Gastrocnemius medialis (tissue), 4 donors: ENCODE results near the gene COL5A2. TPM values are rescaled to one million over a fixed set of nuclear protein-coding genes. Genes with fewer than 3 reads are reported as not detected.
A peak's percentile ranks its signal among the peaks of the same experiment; 100 is the strongest.

Experiments used
- ATAC-seq, 2 donors: fragments of 150-250 bp; one replicate each; pipeline ENCODE4 v1.9.1; 2016
- DNase-seq, 2 donors: peaks; one replicate each; pipeline ENCODE4 v3.0.0-alpha.2; 2019
- H3K27ac ChIP-seq, 4 donors: fragments of 200-600 bp; sonication (generic); 1 replicate in 1 of 4; 2 replicates in 3 of 4; pipeline ENCODE4 v1.5.1; 2016 to 2018; ENCODE audit warnings: mild to moderate bottlenecking in 2 of 4, moderate library complexity in 1 of 4
- H3K27me3 ChIP-seq, 3 donors: fragments of 200-600 bp; sonication (generic) in 2 of 3; 1 replicate in 1 of 3; 2 replicates in 2 of 3; pipeline versions ENCODE4 v1.5.1 to v1.6.0; 2016 to 2019; ENCODE audit warnings: mild to moderate bottlenecking in 1 of 3, moderate library complexity in 1 of 3
- H3K36me3 ChIP-seq, 2 donors: fragments of 200-600 bp; sonication (generic) in 1 of 2; one replicate each; pipeline ENCODE4 v1.5.1; 2017 to 2018
- H3K4me1 ChIP-seq, 2 donors: fragments of 200-600 bp; sonication (generic) in 1 of 2; one replicate each; pipeline ENCODE4 v1.5.1; 2016 to 2017; ENCODE audit warnings: mild to moderate bottlenecking in 2 of 2
- H3K4me3 ChIP-seq, 4 donors: fragments of 200-600 bp; sonication (generic) in 3 of 4; 1 replicate in 1 of 4; 2 replicates in 3 of 4; pipeline ENCODE4 v1.5.1; 2016 to 2019; ENCODE audit warnings: mild to moderate bottlenecking in 2 of 4
- H3K9me3 ChIP-seq, 3 donors: fragments of 200-600 bp; sonication (generic) in 2 of 3; 1 replicate in 1 of 3; 2 replicates in 2 of 3; pipeline ENCODE4 v1.5.1; 2016 to 2019
- POLR2A ChIP-seq, 2 donors: fragments of 450-650 bp; IDR thresholded peaks; one replicate each; pipeline ENCODE4 v1.6.1; 2017; ENCODE audit warnings: antibody characterized with exemption in 2 of 2, mild to moderate bottlenecking in 2 of 2, moderate library complexity in 2 of 2
- in situ Hi-C, 4 donors: fragments of 200-750 bp; cut with MboI; loops; one replicate each; pipeline versions ENCODE4 v1.15.0 to v1.8.0; 2017; ENCODE audit warnings: low sequenced_read_pairs in 4 of 4
- intact Hi-C: fragments of 100-400 bp; cut with DNase I; formaldehyde crosslinking; loops from one replicate; pipeline ENCODE4 v1.15.1; 2023; ENCODE audit warnings: low total_unique reads
- total RNA-seq, 4 donors: library from RNA; depleted of rRNA; stranded (reverse); fragments of >200 nt; gene quantifications; one replicate each; pipeline versions ENCODE4 v1.1.0 to v1.2.3, GENCODE V29; 2016
- TF ChIP-seq, protein P1 (sequence below), 5 experiments: fragments of 450-650 bp in 3 of 5; fragments of 200-600 bp in 2 of 5; sonication (generic) in 2 of 5; IDR thresholded peaks in 4 of 5; conservative IDR thresholded peaks in 1 of 5; 1 replicate in 4 of 5; 2 replicates in 1 of 5; pipeline ENCODE4 v1.5.1; 2016 to 2019; ENCODE audit warnings: antibody characterized with exemption in 5 of 5, mild to moderate bottlenecking in 3 of 5, moderate library complexity in 3 of 5

COL5A2 gene
- total RNA-seq, 4 donors from 2014 or later = 4.4 to 9.8 (median 6.2) TPM

DNA sequence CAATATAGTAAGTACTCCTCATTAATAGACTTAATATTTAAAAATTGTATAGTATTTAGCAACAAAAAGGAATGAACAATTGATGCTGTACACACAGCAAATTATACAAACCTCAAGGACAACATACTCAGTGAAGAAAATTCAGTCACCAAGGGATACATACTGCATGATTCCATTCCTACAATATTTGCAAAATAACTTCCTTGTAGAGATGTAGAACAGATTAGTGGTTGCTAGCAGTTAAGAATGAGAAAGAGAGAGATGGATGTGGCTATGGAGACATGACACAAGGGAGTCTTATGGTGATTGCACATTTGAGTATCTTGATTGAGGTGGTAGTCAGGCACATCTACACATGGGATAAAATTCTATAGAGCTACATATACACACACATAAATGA, 179.3 kb downstream of the COL5A2 start:
- H3K27me3 ChIP-seq = no peaks in the 10 kb centered on the region
- intact Hi-C loops (no loop called here), in situ Hi-C loops (no loop called here)
- no peaks in the 10 kb centered on the region for H3K4me1 ChIP-seq
- H3K9me3 ChIP-seq = no peaks in the 10 kb centered on the region
- DNase-seq (no peak), ATAC-seq (no peak)
- TF ChIP-seq, protein P1, sequence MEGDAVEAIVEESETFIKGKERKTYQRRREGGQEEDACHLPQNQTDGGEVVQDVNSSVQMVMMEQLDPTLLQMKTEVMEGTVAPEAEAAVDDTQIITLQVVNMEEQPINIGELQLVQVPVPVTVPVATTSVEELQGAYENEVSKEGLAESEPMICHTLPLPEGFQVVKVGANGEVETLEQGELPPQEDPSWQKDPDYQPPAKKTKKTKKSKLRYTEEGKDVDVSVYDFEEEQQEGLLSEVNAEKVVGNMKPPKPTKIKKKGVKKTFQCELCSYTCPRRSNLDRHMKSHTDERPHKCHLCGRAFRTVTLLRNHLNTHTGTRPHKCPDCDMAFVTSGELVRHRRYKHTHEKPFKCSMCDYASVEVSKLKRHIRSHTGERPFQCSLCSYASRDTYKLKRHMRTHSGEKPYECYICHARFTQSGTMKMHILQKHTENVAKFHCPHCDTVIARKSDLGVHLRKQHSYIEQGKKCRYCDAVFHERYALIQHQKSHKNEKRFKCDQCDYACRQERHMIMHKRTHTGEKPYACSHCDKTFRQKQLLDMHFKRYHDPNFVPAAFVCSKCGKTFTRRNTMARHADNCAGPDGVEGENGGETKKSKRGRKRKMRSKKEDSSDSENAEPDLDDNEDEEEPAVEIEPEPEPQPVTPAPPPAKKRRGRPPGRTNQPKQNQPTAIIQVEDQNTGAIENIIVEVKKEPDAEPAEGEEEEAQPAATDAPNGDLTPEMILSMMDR (IDR thresholded peaks at IDR 0.05 in 4 of 5, conservative IDR thresholded peaks at IDR 0.05 in 1 of 5) = no peak
- TF ChIP-seq POLR2A (IDR thresholded peaks at IDR 0.05) = no peak
- H3K27ac ChIP-seq = no peak overlapping the region
- no peaks in the 10 kb centered on the region for H3K36me3 ChIP-seq
- H3K4me3 ChIP-seq = no peak overlapping the region

DNA sequence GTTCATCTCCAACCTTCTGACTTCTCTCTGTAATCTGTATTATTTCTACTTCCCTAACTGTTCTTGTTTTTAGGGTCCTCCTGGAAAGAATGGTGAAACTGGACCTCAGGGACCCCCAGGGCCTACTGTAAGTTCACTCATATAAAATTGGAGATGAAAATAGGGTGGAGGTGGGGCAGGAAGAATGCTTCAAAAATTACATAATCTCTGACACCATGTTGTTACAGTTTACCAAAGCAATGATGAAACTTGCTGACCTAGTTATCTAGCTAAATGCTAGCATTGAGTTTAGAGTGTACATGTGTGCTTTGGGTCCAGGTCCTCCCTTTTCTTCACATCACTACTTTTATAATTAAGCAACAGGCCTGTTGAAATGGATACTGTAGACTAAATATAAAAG, 182.3 kb downstream of the COL5A2 start:
- H3K27ac ChIP-seq = no peak overlapping the region
- peak; percentile 45 to 68 for ATAC-seq
- H3K36me3 ChIP-seq = no peaks in the 10 kb centered on the region
- DNase-seq = no peak
- in situ Hi-C loops = loop anchor here in 1 of 4 donors (25.0 kb wide), 1 partner anchor 1460 kb away; no protein-coding TSS in a partner anchor
- TF ChIP-seq POLR2A (IDR thresholded peaks at IDR 0.05) = no peak
- TF ChIP-seq, protein P1 (IDR thresholded peaks at IDR 0.05 in 4 of 5, conservative IDR thresholded peaks at IDR 0.05 in 1 of 5) = no peak
- no peaks in the 10 kb centered on the region for H3K4me1 ChIP-seq
- no peak overlapping the region for H3K4me3 ChIP-seq
- H3K27me3 ChIP-seq = no peaks in the 10 kb centered on the region
- no peaks in the 10 kb centered on the region for H3K9me3 ChIP-seq
- intact Hi-C loops = no loop called here

DNA sequence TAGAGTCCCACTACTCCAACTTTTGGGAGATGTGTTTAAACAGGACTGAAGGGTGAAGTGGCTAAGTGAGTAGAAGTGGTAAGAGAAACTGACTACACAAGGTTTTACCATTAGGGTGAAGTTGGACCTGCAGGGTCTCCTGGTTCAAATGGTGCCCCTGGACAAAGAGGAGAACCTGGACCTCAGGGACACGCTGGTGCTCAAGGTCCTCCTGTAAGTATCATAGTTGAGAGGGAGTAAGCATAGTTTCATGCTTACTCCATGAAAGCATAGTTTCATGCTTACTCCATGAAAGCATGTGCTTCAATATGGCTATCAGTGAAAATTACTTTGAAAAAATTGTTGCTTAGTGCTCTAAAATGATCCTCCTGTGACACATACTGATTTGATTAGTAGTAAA, 186.3 kb downstream of the COL5A2 start:
- Histone ChIP-seq H3K9me3 (no peaks in the 10 kb centered on the region), H3K4me3 (no peak overlapping the region), H3K36me3 (no peaks in the 10 kb centered on the region), H3K27ac (no peak overlapping the region), H3K27me3 (no peaks in the 10 kb centered on the region), H3K4me1 (no peaks in the 10 kb centered on the region)
- intact Hi-C loops = no loop called here
- in situ Hi-C loops = loop anchor here in 1 of 4 donors (25.0 kb wide), 1 partner anchor 1456 kb away; no protein-coding TSS in a partner anchor
- no peak for DNase-seq
- ATAC-seq = no peak
- no peak for TF ChIP-seq POLR2A (IDR thresholded peaks at IDR 0.05)
- TF ChIP-seq, protein P1 (IDR thresholded peaks at IDR 0.05 in 4 of 5, conservative IDR thresholded peaks at IDR 0.05 in 1 of 5) = no peak

DNA sequence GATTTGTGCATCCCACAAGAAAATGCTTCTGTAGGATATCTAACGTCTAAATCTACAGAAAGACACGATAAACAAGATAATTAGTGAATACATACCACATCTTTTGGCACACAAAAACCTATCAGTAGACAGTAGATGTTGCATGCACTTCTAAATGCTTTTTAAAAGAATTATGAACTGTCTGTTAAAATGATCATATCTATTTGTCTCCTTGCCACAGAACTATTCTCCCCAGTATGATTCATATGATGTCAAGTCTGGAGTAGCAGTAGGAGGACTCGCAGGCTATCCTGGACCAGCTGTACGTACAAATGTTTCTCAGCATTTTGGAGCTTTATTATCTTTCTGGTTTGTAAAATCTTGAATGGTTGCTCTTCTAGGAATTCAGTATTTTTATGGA, 192.7 kb downstream of the COL5A2 start:
- H3K4me3 ChIP-seq = no peak overlapping the region
- peak overlapping the region; percentile 2 to 35 (median 16) for H3K27ac ChIP-seq
- H3K27me3 ChIP-seq = no peaks in the 10 kb centered on the region
- H3K4me1 ChIP-seq = no peaks in the 10 kb centered on the region
- DNase-seq (no peak), ATAC-seq (no peak)
- H3K36me3 ChIP-seq = no peaks in the 10 kb centered on the region
- TF ChIP-seq, protein P1 (IDR thresholded peaks at IDR 0.05 in 4 of 5, conservative IDR thresholded peaks at IDR 0.05 in 1 of 5) = no peak
- intact Hi-C loops = no loop called here
- no peaks in the 10 kb centered on the region for H3K9me3 ChIP-seq
- in situ Hi-C loops = loop anchor here in 1 of 4 donors (5.0 to 25.0 kb wide), 2 partner anchors 465 to 1450 kb away; no protein-coding TSS in a partner anchor

DNA sequence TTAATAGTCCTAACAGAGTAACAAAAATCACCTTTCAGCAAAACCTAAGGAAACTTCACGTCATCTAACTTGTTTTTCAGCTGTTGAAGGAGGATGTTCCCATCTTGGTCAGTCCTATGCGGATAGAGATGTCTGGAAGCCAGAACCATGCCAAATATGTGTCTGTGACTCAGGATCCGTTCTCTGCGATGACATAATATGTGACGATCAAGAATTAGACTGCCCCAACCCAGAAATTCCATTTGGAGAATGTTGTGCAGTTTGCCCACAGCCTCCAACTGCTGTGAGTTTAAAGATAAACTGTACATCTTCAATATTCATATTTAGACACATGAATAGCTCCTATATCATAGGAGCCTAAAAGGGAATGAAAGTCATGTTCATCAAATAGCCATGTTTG, 194.9 kb downstream of the COL5A2 start:
- DNase-seq = peak in 1 of 2 donors; percentile 38
- peak; percentile 71 to 79 for ATAC-seq
- intact Hi-C loops (loop anchor here (2.0 kb wide), 1 partner anchor 458 kb away; no protein-coding TSS in a partner anchor), in situ Hi-C loops (loop anchor here in 1 of 4 donors (5.0 to 25.0 kb wide), 2 partner anchors 462 to 1447 kb away; no protein-coding TSS in a partner anchor)
- no peaks in the 10 kb centered on the region for H3K9me3 ChIP-seq
- TF ChIP-seq, protein P1 (IDR thresholded peaks at IDR 0.05 in 4 of 5, conservative IDR thresholded peaks at IDR 0.05 in 1 of 5) = no peak
- no peak for TF ChIP-seq POLR2A (IDR thresholded peaks at IDR 0.05)
- no peaks in the 10 kb centered on the region for H3K27me3 ChIP-seq
- peak overlapping the region; percentile 57 to 76 (median 62) for H3K27ac ChIP-seq
- H3K36me3 ChIP-seq = no peaks in the 10 kb centered on the region
- H3K4me1 ChIP-seq = no peaks in the 10 kb centered on the region
- no peak overlapping the region for H3K4me3 ChIP-seq
